LoVo (cell line): ENCODE measurements around the gene VOPP1.

Source experiments
- DNase-seq: peaks from one replicate; pipeline ENCODE4 v3.0.0-alpha.2; 2016; ENCODE audit warnings: low spot score

The VOPP1 gene

GRCh38 chr7:55468495-55468894 lies 103.8 kb downstream of the VOPP1 start:
- DNase-seq = no peak

GRCh38 chr7:55467047-55467593 lies 105.2 kb downstream of the VOPP1 start:
- no peak for DNase-seq

- DNase-seq = no peak
Observed at GRCh38 chr7:55465691-55466090, 106.6 kb downstream of the VOPP1 start.

GRCh38 chr7:55464422-55464821 lies 107.9 kb downstream of the VOPP1 start:
- DNase-seq = no peak

- DNase-seq = no peak
Observed at GRCh38 chr7:55463686-55464262, 108.5 kb downstream of the VOPP1 start.

- DNase-seq = no peak
Observed at GRCh38 chr7:55458351-55458750, 114.0 kb downstream of the VOPP1 start.

GRCh38 chr7:55457801-55458200 lies 114.5 kb downstream of the VOPP1 start:
- no peak for DNase-seq

- no peak for DNase-seq
Observed at GRCh38 chr7:55452971-55453370, 119.3 kb downstream of the VOPP1 start.

- DNase-seq = no peak
Observed at GRCh38 chr7:55449992-55450535, 122.2 kb downstream of the VOPP1 start.

GRCh38 chr7:55449205-55449991 lies 122.9 kb downstream of the VOPP1 start:
- no peak for DNase-seq

- no peak for DNase-seq
Observed at GRCh38 chr7:55448526-55448925, 123.8 kb downstream of the VOPP1 start.

- no peak for DNase-seq
Observed at GRCh38 chr7:55444786-55445185, 127.5 kb downstream of the VOPP1 start.

GRCh38 chr7:55441774-55442522 lies 130.4 kb downstream of the VOPP1 start:
- no peak for DNase-seq

GRCh38 chr7:55441002-55441401 lies 131.3 kb downstream of the VOPP1 start:
- DNase-seq = no peak

GRCh38 chr7:55440040-55440690 lies 132.1 kb downstream of the VOPP1 start:
- no peak for DNase-seq

- DNase-seq = no peak
Observed at GRCh38 chr7:55439627-55440026, 132.7 kb downstream of the VOPP1 start.

- no peak for DNase-seq
Observed at GRCh38 chr7:55438757-55439525, 133.4 kb downstream of the VOPP1 start.

GRCh38 chr7:55438085-55438756 lies 134.1 kb downstream of the VOPP1 start:
- no peak for DNase-seq

- no peak for DNase-seq
Observed at GRCh38 chr7:55437375-55437774, 134.9 kb downstream of the VOPP1 start.

- DNase-seq = no peak
Observed at GRCh38 chr7:55436457-55436856, 135.8 kb downstream of the VOPP1 start.

- no peak for DNase-seq
Observed at GRCh38 chr7:55435466-55435865, 136.8 kb downstream of the VOPP1 start.
